Epidermal melanocyte (primary cell): Measurements from ENCODE around the gene RNF144A.

Source experiments
- DNase-seq: peaks from one replicate; pipeline ENCODE4 v3.0.0; 2011; ENCODE audit warnings: low spot score; ENCODE audit not compliant: insufficient read length

The RNF144A gene

GRCh38 chr2:6947929-6948676 lies 30.9 kb downstream of the RNF144A start:
- no peak for DNase-seq

- DNase-seq: no peak
Observed at GRCh38 chr2:6948677-6949351, 31.6 kb downstream of the RNF144A start.

- no peak for DNase-seq
Observed at GRCh38 chr2:6951046-6951445, 33.8 kb downstream of the RNF144A start.

DNA sequence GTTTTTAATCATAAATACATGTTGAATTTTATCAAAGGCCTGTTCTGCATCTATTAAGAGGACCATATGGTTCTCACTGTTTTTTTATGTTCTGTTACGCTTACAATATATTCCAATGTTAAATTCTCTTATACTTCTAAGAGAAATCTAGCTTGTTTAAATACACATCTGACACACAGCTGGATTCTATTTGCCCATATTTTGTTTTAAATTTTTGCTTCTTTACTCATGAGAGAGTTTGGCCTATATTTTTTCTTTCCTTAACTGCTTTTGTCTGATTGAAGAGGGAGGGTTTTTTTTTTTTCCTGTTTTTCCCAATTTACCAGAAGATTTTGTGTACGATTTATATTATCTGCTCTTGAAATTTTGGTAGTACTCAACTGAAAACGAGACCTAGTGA lies 34.9 kb downstream of the RNF144A start:
- DNase-seq: no peak

DNA sequence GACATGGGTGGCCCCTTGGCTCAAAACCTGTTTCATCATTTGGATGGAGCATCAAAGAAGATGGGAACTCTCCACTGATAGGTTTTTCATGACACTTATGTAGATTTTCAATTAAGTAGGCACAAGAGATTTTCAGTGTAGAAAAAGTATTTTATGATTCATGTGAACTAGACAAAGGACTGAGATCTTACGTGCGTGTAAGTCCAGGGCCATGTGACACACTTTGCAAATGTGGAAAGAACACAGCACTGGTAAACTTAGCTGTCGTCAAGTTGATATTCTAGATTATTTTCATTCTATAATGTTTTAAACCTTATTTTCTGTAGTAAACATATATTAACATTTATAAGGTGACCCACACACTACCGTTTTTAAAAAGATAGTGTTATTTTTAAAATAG lies 37.4 kb downstream of the RNF144A start:
- DNase-seq: no peak

GRCh38 chr2:6955511-6956136 lies 38.4 kb downstream of the RNF144A start:
- no peak for DNase-seq

GRCh38 chr2:6956566-6956965 lies 39.4 kb downstream of the RNF144A start:
- DNase-seq: no peak

DNA sequence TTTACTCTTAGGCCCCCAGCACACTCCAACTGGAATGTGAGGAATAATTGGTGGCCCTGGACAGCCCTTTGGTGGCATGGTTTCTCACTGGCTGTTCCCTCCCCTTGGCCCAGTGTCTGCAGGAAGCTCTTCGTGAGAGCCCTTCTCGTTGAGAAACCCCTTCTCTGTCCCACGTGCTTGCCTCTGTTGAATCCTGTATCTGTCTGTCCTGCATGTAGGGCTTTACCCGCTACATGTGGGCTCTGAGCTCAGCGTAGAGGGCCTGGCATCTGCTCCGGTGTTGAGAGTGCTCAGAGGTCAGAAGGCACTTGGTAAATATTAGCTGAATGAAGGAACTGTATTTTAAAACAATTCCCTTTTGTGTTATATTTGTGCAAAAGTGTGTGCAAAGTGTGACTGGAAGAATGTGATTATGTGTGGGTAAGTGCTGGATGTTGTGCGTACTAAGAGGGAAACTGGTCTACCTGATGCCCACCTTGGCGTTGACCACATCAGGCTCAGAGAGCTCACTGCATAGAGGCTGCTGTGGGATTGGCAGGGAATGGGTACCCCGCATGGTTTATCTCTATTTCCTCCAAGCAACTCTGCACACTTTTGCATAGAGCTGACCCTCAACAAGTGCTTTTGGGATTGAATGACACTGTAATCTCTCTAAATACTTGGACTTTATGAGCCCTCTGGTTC lies 40.0 kb downstream of the RNF144A start:
- DNase-seq: no peak

DNA sequence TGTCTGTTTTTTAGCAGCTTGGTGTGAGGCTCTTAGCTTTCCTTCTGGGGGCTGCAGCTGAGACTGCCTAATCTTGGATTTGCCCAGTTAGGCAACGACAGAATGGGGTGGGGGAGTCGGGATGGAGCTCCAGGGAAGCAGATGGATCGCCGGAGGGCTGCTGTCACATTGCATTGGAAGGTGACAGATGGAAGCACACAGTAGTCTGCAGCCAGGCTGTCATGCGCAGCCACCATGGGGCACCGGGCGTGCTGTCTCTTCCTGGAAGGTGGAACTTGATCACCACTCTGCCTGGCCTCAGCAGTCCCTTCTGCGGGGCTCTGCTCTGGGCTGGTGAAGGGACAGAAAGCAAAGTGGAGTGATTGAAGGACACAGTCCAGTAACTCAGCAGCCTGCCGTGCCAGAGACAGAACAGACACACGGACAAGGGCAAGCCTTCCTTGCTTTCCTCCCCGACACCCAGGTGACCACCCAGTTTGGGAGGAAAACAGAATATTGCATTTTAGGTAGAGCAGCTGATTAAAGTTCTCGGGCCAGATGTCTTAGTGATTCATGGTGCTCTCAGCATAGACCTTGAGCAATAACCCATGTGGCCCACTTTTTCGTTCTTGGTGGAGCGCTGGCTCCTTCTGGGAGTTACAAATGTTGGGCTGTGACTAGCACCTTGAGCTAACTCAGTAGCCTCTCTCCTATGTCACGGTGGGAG lies 40.9 kb downstream of the RNF144A start:
- no peak for DNase-seq

- no peak for DNase-seq
Observed at GRCh38 chr2:6958616-6959235, 41.5 kb downstream of the RNF144A start.

- DNase-seq: no peak
Observed at GRCh38 chr2:6959751-6960150, 42.5 kb downstream of the RNF144A start.

- no peak for DNase-seq
Observed at GRCh38 chr2:6960659-6961058, 43.4 kb downstream of the RNF144A start.

- DNase-seq: no peak
Observed at GRCh38 chr2:6963727-6964126, 46.5 kb downstream of the RNF144A start.

GRCh38 chr2:6965071-6965795 lies 48.0 kb downstream of the RNF144A start:
- no peak for DNase-seq

GRCh38 chr2:6966446-6966940 lies 49.3 kb downstream of the RNF144A start:
- no peak for DNase-seq

GRCh38 chr2:6967301-6967700 lies 50.1 kb downstream of the RNF144A start:
- DNase-seq: no peak

DNA sequence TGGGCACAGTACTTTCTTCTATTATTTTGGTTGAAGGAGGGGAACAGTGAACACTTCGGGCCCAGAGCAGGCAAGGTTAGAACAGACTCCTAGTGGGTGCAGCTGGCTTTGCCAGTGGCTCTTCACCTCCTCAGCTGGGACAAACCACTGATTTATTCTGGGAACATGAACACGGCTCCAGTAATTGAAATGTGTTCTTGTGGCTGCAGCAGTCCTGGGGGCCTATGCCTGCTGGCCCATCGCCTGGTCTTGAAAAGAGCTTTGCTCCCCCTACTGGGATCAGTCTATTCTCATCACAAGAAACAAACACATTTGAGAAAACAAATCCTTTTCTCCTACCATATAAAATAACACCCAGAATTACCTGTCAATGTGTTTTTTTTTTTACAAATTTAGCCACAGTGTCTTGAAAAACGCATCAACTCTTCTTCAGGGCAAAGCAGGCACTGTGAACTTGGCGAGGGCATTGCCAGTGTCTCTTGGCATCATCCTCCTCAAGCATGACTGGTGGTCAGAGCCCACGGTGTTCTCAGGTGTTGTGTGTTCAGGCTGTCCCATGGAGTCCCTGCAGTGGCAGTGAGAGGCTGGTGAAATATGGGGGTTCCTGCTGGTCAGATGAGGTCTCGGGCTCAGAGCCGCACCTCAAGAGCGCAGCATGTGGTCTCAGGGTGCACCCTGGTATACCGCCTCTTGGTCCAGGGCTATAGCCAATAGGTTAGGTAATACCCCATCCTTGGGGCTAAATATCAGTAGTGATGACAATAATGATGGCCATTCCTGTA lies 51.3 kb downstream of the RNF144A start:
- DNase-seq: no peak

GRCh38 chr2:6970551-6970950 lies 53.3 kb downstream of the RNF144A start:
- no peak for DNase-seq

- no peak for DNase-seq
Observed at GRCh38 chr2:6970976-6971480, 53.8 kb downstream of the RNF144A start.
